Glutamatergic neuron (in vitro differentiated cells): ENCODE measurements around the gene ARHGEF38. TPM values are rescaled to one million over a fixed set of nuclear protein-coding genes. Genes with fewer than 3 reads are reported as not detected.

ENCODE experiments used
- DNase-seq: peaks from one replicate; pipeline ENCODE4 v3.0.0; 2022
- H3K27ac Mint-ChIP-seq: one replicate; pipeline ENCODE4 v1.8.0; 2020; ENCODE audit warnings: mild to moderate bottlenecking, mixed read lengths, inconsistent platforms; ENCODE audit not compliant: unreplicated experiment
- H3K27me3 Mint-ChIP-seq: one replicate; pipeline ENCODE4 v1.8.0; 2020; ENCODE audit warnings: mild to moderate bottlenecking, moderate library complexity, mixed read lengths, inconsistent platforms; ENCODE audit not compliant: unreplicated experiment
- H3K36me3 Mint-ChIP-seq: one replicate; pipeline ENCODE4 v1.8.0; 2020; ENCODE audit warnings: mild to moderate bottlenecking, mixed read lengths, inconsistent platforms; ENCODE audit not compliant: unreplicated experiment
- H3K4me1 Mint-ChIP-seq: one replicate; pipeline ENCODE4 v1.8.0; 2020; ENCODE audit warnings: mild to moderate bottlenecking, low read depth, mixed read lengths, inconsistent platforms; ENCODE audit not compliant: unreplicated experiment
- H3K4me3 Mint-ChIP-seq: one replicate; pipeline ENCODE4 v1.8.0; 2020; ENCODE audit warnings: mild to moderate bottlenecking, mixed read lengths, inconsistent platforms; ENCODE audit not compliant: unreplicated experiment
- H3K9me3 Mint-ChIP-seq: one replicate; pipeline ENCODE4 v1.8.0; 2020; ENCODE audit warnings: mild to moderate bottlenecking, moderate library complexity, mixed read lengths, inconsistent platforms; ENCODE audit not compliant: unreplicated experiment
- total RNA-seq: library from RNA; stranded (reverse); fragmentation: NEBNext Ultra II Directional; extraction: Animal tissue kit (Norgen Biotek cat#: 25700); gene quantifications from one replicate; pipeline ENCODE4 v1.2.1, GENCODE V29; 2021; ENCODE audit not compliant: unreplicated experiment
- TF ChIP-seq, protein P1 (sequence below): fragments of 200-600 bp; sonication (generic); IDR thresholded peaks from one replicate; pipeline ENCODE4 v1.5.0; 2021; ENCODE audit not compliant: partially characterized antibody, unreplicated experiment

Gene ARHGEF38
- total RNA-seq, 1 donor from 2014 or later: not detected

DNA sequence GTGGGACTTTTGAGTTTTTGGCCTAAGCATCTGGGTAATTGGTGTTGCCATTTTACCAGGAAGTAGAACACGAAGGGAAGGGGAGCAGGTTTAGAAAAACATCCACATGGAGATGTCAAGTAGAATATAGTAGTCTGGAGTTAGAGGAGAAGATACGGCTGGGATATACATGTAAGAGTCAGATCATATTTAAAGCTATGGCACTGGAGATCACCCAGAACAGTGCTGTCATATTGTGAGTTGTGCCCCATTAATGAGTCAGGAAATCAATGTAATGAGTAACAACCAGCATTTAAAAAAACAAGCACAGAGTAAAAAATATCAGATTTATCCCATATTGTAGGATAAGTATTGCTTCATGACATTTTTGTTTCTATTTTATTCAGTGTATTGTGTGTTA is 160.3 kb downstream of the ARHGEF38 start:
- Mint-ChIP-seq H3K4me1 (peaks cover 12% of the 10 kb centered on the region), H3K9me3 (peaks cover 2% of the 10 kb centered on the region), H3K27me3 (no peaks in the 10 kb centered on the region), H3K36me3 (no peaks in the 10 kb centered on the region), H3K4me3 (no peak overlapping the region), H3K27ac (no peak overlapping the region)
- TF ChIP-seq, protein P1, sequence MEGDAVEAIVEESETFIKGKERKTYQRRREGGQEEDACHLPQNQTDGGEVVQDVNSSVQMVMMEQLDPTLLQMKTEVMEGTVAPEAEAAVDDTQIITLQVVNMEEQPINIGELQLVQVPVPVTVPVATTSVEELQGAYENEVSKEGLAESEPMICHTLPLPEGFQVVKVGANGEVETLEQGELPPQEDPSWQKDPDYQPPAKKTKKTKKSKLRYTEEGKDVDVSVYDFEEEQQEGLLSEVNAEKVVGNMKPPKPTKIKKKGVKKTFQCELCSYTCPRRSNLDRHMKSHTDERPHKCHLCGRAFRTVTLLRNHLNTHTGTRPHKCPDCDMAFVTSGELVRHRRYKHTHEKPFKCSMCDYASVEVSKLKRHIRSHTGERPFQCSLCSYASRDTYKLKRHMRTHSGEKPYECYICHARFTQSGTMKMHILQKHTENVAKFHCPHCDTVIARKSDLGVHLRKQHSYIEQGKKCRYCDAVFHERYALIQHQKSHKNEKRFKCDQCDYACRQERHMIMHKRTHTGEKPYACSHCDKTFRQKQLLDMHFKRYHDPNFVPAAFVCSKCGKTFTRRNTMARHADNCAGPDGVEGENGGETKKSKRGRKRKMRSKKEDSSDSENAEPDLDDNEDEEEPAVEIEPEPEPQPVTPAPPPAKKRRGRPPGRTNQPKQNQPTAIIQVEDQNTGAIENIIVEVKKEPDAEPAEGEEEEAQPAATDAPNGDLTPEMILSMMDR: no peak
- no peak for DNase-seq

DNA sequence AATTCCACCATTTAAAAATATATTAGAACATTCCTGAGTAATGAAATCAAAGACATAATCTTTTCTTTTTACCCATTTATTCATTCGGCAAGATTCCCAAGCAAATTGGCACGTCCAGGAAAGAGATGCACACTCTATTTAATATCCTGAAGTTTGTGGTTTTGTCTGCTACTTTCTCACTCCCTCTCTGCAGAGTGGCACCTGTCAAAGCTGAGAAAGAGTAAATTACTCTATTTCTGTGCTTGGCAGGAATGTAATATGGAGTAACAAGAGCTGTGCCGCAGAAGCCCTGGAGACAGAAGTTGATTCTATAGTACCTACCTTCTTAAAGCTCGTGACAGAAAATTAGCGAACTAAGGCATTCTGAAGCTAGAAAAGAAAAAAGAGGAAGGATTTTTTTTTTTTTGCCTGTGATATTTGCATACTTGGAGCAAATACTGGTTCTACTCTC is 161.7 kb downstream of the ARHGEF38 start:
- Mint-ChIP-seq H3K27me3 (no peaks in the 10 kb centered on the region), H3K9me3 (no peaks in the 10 kb centered on the region), H3K4me3 (no peak overlapping the region), H3K36me3 (no peaks in the 10 kb centered on the region), H3K27ac (no peak overlapping the region), H3K4me1 (peaks cover 12% of the 10 kb centered on the region)
- no peak for DNase-seq
- TF ChIP-seq, protein P1: no peak

DNA sequence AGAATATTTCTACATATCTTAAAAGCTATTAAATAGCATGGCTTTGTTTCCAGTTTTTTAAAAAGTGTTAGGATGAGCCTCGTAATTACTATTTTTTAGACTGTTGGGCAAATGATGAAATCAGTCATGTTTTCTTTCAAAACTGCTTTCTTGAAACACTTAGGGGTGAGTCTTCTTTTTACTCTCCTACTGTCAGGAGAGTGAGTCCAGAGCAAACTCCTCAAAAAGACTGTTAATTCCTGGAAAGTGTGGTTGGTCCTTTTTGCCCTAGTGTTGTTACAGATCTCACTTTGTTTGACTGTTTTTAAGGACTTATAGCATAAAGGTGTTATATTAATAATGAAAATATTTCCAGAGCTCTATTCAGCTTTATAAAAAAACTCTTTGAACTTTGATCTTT is 162.5 kb downstream of the ARHGEF38 start:
- Mint-ChIP-seq H3K36me3 (no peaks in the 10 kb centered on the region), H3K4me3 (no peak overlapping the region), H3K9me3 (no peaks in the 10 kb centered on the region), H3K4me1 (peaks cover 10% of the 10 kb centered on the region), H3K27ac (no peak overlapping the region), H3K27me3 (no peaks in the 10 kb centered on the region)
- DNase-seq: no peak
- TF ChIP-seq, protein P1: no peak

DNA sequence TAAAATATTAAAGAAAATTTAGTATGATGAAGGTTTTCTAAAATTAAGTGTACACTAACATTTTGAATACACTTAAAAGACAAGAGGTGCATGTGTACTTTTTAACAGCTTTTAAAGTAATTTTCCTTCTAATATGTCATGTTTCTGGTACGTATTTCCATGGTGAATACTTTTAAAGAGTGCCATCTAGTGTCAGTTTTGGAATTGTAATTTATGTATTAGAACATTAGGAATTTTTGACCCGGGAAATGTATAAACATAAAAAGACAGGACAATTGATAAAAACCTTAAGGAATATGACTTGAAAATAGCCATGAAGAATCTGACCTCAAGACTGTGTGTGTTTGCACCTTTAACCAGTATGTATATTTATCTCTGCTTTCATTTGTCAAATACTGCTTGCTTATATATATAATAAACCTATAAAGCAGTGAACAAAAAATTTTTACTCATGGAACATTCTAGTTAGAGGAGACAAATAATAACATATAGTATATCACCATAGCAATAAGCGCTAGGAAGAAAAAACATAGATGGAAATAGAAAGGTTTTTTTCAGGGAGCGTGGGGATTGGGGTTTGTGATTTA is 163.4 kb downstream of the ARHGEF38 start:
- no peak for DNase-seq
- TF ChIP-seq, protein P1: peak; percentile 53
- Mint-ChIP-seq H3K27ac (no peak overlapping the region), H3K36me3 (no peaks in the 10 kb centered on the region), H3K4me3 (no peak overlapping the region), H3K9me3 (no peaks in the 10 kb centered on the region), H3K4me1 (peaks cover 10% of the 10 kb centered on the region), H3K27me3 (no peaks in the 10 kb centered on the region)

DNA sequence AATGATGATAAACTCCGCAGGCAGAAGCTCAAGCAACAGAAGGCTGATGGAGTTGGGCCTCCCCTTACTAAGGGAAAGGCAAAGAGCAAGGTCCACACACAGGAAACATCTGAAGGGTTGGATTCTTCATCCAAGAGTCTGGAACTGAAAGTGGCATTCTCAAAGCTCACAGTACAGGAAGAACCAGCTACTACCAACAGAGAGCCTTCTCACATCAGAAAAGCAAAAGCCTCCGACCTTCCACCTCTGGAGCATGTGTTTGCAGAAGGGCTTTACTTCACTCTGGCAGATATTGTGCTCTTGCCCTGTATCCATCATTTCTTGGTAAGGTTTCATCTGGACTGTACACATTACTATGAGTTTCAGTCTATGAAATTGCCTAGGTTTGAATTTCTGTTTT is 166.8 kb downstream of the ARHGEF38 start:
- Mint-ChIP-seq H3K36me3 (no peaks in the 10 kb centered on the region), H3K4me3 (no peak overlapping the region), H3K27ac (no peak overlapping the region), H3K27me3 (no peaks in the 10 kb centered on the region), H3K9me3 (no peaks in the 10 kb centered on the region), H3K4me1 (no peaks in the 10 kb centered on the region)
- DNase-seq: no peak
- TF ChIP-seq, protein P1: no peak
